ENCODE measurements around the gene SUGP2.
"Not testable (repeated sequence)": the region's sequence is repeated elsewhere in the genome, so short reads cannot be mapped to it uniquely, and the experiment has no call there.

The SUGP2 gene

GRCh38 chr19:18978616-18979015, 54.7 kb downstream of the SUGP2 start:
- no peaks in the 10 kb centered on the region for H3K9me3 ChIP-seq (ENCODE audit: control insufficient read depth, insufficient read depth, low read length)
- H3K4me1 ChIP-seq (ENCODE audit: insufficient read depth, low read length) = no peaks in the 10 kb centered on the region
- no peak overlapping the region for H3K9ac ChIP-seq (ENCODE audit: low read depth, low read length)
- H3K36me3 ChIP-seq (ENCODE audit: insufficient read depth, low read length) = no peaks in the 10 kb centered on the region

- H3K9ac ChIP-seq (ENCODE audit: low read depth, low read length) = no peak overlapping the region
- no peaks in the 10 kb centered on the region for H3K9me3 ChIP-seq (ENCODE audit: control insufficient read depth, insufficient read depth, low read length)
- no peaks in the 10 kb centered on the region for H3K36me3 ChIP-seq (ENCODE audit: insufficient read depth, low read length)
- no peaks in the 10 kb centered on the region for H3K4me1 ChIP-seq (ENCODE audit: insufficient read depth, low read length)
These were observed 57.4 kb downstream of the SUGP2 start for GRCh38 chr19:18975869-18976268.

GRCh38 chr19:18975011-18975410, 58.3 kb downstream of the SUGP2 start:
- Histone ChIP-seq H3K4me1 (ENCODE audit: insufficient read depth, low read length) (no peaks in the 10 kb centered on the region), H3K9ac (ENCODE audit: low read depth, low read length) (no peak overlapping the region), H3K36me3 (ENCODE audit: insufficient read depth, low read length) (no peaks in the 10 kb centered on the region), H3K9me3 (ENCODE audit: control insufficient read depth, insufficient read depth, low read length) (no peaks in the 10 kb centered on the region)

- no peak overlapping the region for H3K9ac ChIP-seq (ENCODE audit: low read depth, low read length)
- H3K9me3 ChIP-seq (ENCODE audit: control insufficient read depth, insufficient read depth, low read length) = no peaks in the 10 kb centered on the region
- H3K4me1 ChIP-seq (ENCODE audit: insufficient read depth, low read length) = no peaks in the 10 kb centered on the region
- no peaks in the 10 kb centered on the region for H3K36me3 ChIP-seq (ENCODE audit: insufficient read depth, low read length)
These were observed 60.5 kb downstream of the SUGP2 start for GRCh38 chr19:18972851-18973250.

GRCh38 chr19:18972301-18972811, 61.0 kb downstream of the SUGP2 start:
- no peaks in the 10 kb centered on the region for H3K36me3 ChIP-seq (ENCODE audit: insufficient read depth, low read length)
- no peak overlapping the region for H3K9ac ChIP-seq (ENCODE audit: low read depth, low read length)
- no peaks in the 10 kb centered on the region for H3K4me1 ChIP-seq (ENCODE audit: insufficient read depth, low read length)
- H3K9me3 ChIP-seq (ENCODE audit: control insufficient read depth, insufficient read depth, low read length) = no peaks in the 10 kb centered on the region

GRCh38 chr19:18969931-18970659, 63.2 kb downstream of the SUGP2 start:
- Histone ChIP-seq H3K36me3 (ENCODE audit: insufficient read depth, low read length) (no peaks in the 10 kb centered on the region), H3K9ac (ENCODE audit: low read depth, low read length) (no peak overlapping the region), H3K4me1 (ENCODE audit: insufficient read depth, low read length) (peaks cover 9% of the 10 kb centered on the region), H3K9me3 (ENCODE audit: control insufficient read depth, insufficient read depth, low read length) (no peaks in the 10 kb centered on the region)

- peaks cover 9% of the 10 kb centered on the region for H3K4me1 ChIP-seq (ENCODE audit: insufficient read depth, low read length)
- H3K9ac ChIP-seq (ENCODE audit: low read depth, low read length) = no peak overlapping the region
- no peaks in the 10 kb centered on the region for H3K36me3 ChIP-seq (ENCODE audit: insufficient read depth, low read length)
These were observed 65.8 kb downstream of the SUGP2 start for GRCh38 chr19:18967358-18968146.

GRCh38 chr19:18966307-18966706, 67.0 kb downstream of the SUGP2 start:
- no peaks in the 10 kb centered on the region for H3K9me3 ChIP-seq (ENCODE audit: control insufficient read depth, insufficient read depth, low read length)
- H3K4me1 ChIP-seq (ENCODE audit: insufficient read depth, low read length) = peaks cover 10% of the 10 kb centered on the region
- H3K9ac ChIP-seq (ENCODE audit: low read depth, low read length) = no peak overlapping the region; the same call in 1 of the 2 replicates
- no peaks in the 10 kb centered on the region for H3K36me3 ChIP-seq (ENCODE audit: insufficient read depth, low read length)

More at GRCh38 chr19:18967358-18968146, 65.8 kb downstream of the SUGP2 start:
- no peaks in the 10 kb centered on the region for H3K9me3 ChIP-seq (ENCODE audit: control insufficient read depth, insufficient read depth, low read length)

- Histone ChIP-seq H3K4me1 (ENCODE audit: insufficient read depth, low read length) (peaks cover 11% of the 10 kb centered on the region), H3K9ac (ENCODE audit: low read depth, low read length) (no peak overlapping the region), H3K36me3 (ENCODE audit: insufficient read depth, low read length) (no peaks in the 10 kb centered on the region), H3K9me3 (ENCODE audit: control insufficient read depth, insufficient read depth, low read length) (no peaks in the 10 kb centered on the region)
These were observed 69.2 kb downstream of the SUGP2 start for GRCh38 chr19:18964121-18964520.

GRCh38 chr19:18961767-18962620, 71.3 kb downstream of the SUGP2 start:
- no peaks in the 10 kb centered on the region for H3K9me3 ChIP-seq (ENCODE audit: control insufficient read depth, insufficient read depth, low read length)
- H3K4me1 ChIP-seq (ENCODE audit: insufficient read depth, low read length) = peaks cover 11% of the 10 kb centered on the region
- H3K36me3 ChIP-seq (ENCODE audit: insufficient read depth, low read length) = no peaks in the 10 kb centered on the region
- no peak overlapping the region; the same call in 1 of the 2 replicates for H3K9ac ChIP-seq (ENCODE audit: low read depth, low read length)

GRCh38 chr19:18960370-18960769, 72.9 kb downstream of the SUGP2 start:
- Histone ChIP-seq H3K9me3 (ENCODE audit: control insufficient read depth, insufficient read depth, low read length) (no peaks in the 10 kb centered on the region), H3K9ac (ENCODE audit: low read depth, low read length) (no peak overlapping the region), H3K4me1 (ENCODE audit: insufficient read depth, low read length) (0 out of 2 replicates have a peak, but pooled peaks cover 3% of the 10 kb centered on the region), H3K36me3 (ENCODE audit: insufficient read depth, low read length) (no peaks in the 10 kb centered on the region)

- no peaks in the 10 kb centered on the region for H3K9me3 ChIP-seq (ENCODE audit: control insufficient read depth, insufficient read depth, low read length)
- no peak overlapping the region for H3K9ac ChIP-seq (ENCODE audit: low read depth, low read length)
- no peaks in the 10 kb centered on the region for H3K4me1 ChIP-seq (ENCODE audit: insufficient read depth, low read length)
- H3K36me3 ChIP-seq (ENCODE audit: insufficient read depth, low read length) = no peaks in the 10 kb centered on the region
These were observed 78.3 kb downstream of the SUGP2 start for GRCh38 chr19:18955042-18955441.

- no peak overlapping the region for H3K9ac ChIP-seq (ENCODE audit: low read depth, low read length)
- no peaks in the 10 kb centered on the region for H3K36me3 ChIP-seq (ENCODE audit: insufficient read depth, low read length)
- H3K4me1 ChIP-seq (ENCODE audit: insufficient read depth, low read length) = no peaks in the 10 kb centered on the region
- H3K9me3 ChIP-seq (ENCODE audit: control insufficient read depth, insufficient read depth, low read length) = no peaks in the 10 kb centered on the region
These were observed 79.2 kb downstream of the SUGP2 start for GRCh38 chr19:18954094-18954493.

GRCh38 chr19:18952364-18953003, 80.8 kb downstream of the SUGP2 start:
- H3K4me1 ChIP-seq (ENCODE audit: insufficient read depth, low read length); H3K9me3 ChIP-seq (ENCODE audit: control insufficient read depth, insufficient read depth, low read length); H3K36me3 ChIP-seq (ENCODE audit: insufficient read depth, low read length); H3K9ac ChIP-seq (ENCODE audit: low read depth, low read length): not testable (repeated sequence)

Measured in ES-I3 (cell line).